SK-N-MC (cell line): ENCODE measurements around the gene SCAMP3.
"Not testable (repeated sequence)": the region's sequence is repeated elsewhere in the genome, so short reads cannot be mapped to it uniquely, and the experiment has no call there.

ENCODE experiments used
- DNase-seq: peaks from one replicate; pipeline ENCODE4 v3.0.0-alpha.2; 2011; ENCODE audit warnings: low read depth, low spot score
- H3K27ac ChIP-seq: fragments of 200-600 bp; sonication (generic); 2 replicates; pipeline ENCODE4 v1.5.1; 2016; ENCODE audit warnings: mixed run types
- H3K36me3 ChIP-seq: fragments of 200-600 bp; sonication (generic); 2 replicates; pipeline ENCODE4 v1.6.1; 2017; ENCODE audit warnings: antibody characterized with exemption, low read length, mixed read lengths; ENCODE audit not compliant: insufficient read depth
- H3K4me3 ChIP-seq: fragments of 200-600 bp; sonication (generic); 2 replicates; pipeline ENCODE4 v1.5.1; 2016
- H3K9ac ChIP-seq: fragments of 200-600 bp; sonication (generic); 2 replicates; pipeline ENCODE4 v1.8.0; 2017; ENCODE audit warnings: mixed run types, mixed read lengths; ENCODE audit not compliant: insufficient read length
- H3K9me3 ChIP-seq: fragments of 200-600 bp; sonication (generic); 2 replicates; pipeline ENCODE4 v1.6.1; 2017; ENCODE audit warnings: low read depth, mild to moderate bottlenecking, antibody characterized with exemption, low read length, moderate library complexity, mixed read lengths
- EZH2 ChIP-seq: fragments of 200-600 bp; sonication (generic); IDR thresholded peaks from one replicate; pipeline ENCODE4 v1.6.1; 2017; ENCODE audit warnings: antibody characterized with exemption
- FOXP2 ChIP-seq: optimal IDR thresholded peaks from 2 replicates; pipeline ENCODE3; 2011; ENCODE audit warnings: mild to moderate bottlenecking, moderate library complexity; ENCODE audit not compliant: insufficient read depth; ENCODE audit errors: extremely low read length, control extremely low read depth
- POLR2AphosphoS5 ChIP-seq: IDR thresholded peaks from 2 replicates; pipeline ENCODE4 v1.6.1; 2012; ENCODE audit warnings: mild to moderate bottlenecking, low read depth, low read length, borderline replicate concordance

The SCAMP3 gene

GRCh38 chr1:155300553-155301329 is 38.6 kb upstream of the SCAMP3 start:
- no peak overlapping the region for H3K4me3 ChIP-seq
- H3K9ac ChIP-seq, result no peak overlapping the region
- no peak for DNase-seq

DNA sequence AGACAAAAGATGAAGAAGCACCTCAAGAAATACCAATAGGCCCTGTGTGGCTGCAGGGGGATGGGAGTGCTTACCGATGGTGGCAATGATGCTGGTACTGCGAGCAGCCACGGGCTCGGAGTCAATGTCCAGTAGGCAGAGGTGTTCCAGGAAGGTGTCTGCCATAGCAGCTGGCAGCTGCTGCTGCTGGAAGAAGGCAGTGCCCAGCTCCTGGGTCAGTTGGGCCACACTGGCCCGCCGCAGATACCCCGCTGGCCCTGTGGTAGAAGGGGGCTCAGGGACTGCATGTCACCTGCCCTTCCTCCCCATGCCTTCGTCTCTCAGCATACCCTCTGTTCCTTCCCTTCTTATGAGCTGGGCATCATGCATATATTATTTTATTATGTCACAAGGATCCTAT is 37.9 kb upstream of the SCAMP3 start:
- no peak for DNase-seq
- H3K9ac ChIP-seq, result no peak overlapping the region
- H3K27ac ChIP-seq, result no peak overlapping the region

More at GRCh38 chr1:155300553-155301329, 38.6 kb upstream of the SCAMP3 start:
- Histone ChIP-seq H3K27ac (no peak overlapping the region), H3K36me3 (no peaks in the 10 kb centered on the region), H3K9me3 (no peaks in the 10 kb centered on the region)
- TF ChIP-seq FOXP2 (no peak), POLR2AphosphoS5 (no peak), EZH2 (no peak)

GRCh38 chr1:155297384-155297783 is 35.2 kb upstream of the SCAMP3 start:
- H3K27ac ChIP-seq, result no peak overlapping the region
- no peak overlapping the region for H3K4me3 ChIP-seq
- no peaks in the 10 kb centered on the region for H3K9me3 ChIP-seq
- H3K36me3 ChIP-seq, result no peaks in the 10 kb centered on the region
- H3K9ac ChIP-seq, result no peak overlapping the region
- TF ChIP-seq EZH2 (no peak), FOXP2 (no peak), POLR2AphosphoS5 (no peak)
- DNase-seq, result no peak

More for the DNA sequence above, 37.9 kb upstream of the SCAMP3 start:
- Histone ChIP-seq H3K4me3 (no peak overlapping the region), H3K36me3 (no peaks in the 10 kb centered on the region), H3K9me3 (no peaks in the 10 kb centered on the region)
- TF ChIP-seq POLR2AphosphoS5, result no peak
- TF ChIP-seq EZH2, result no peak
- no peak for TF ChIP-seq FOXP2

DNA sequence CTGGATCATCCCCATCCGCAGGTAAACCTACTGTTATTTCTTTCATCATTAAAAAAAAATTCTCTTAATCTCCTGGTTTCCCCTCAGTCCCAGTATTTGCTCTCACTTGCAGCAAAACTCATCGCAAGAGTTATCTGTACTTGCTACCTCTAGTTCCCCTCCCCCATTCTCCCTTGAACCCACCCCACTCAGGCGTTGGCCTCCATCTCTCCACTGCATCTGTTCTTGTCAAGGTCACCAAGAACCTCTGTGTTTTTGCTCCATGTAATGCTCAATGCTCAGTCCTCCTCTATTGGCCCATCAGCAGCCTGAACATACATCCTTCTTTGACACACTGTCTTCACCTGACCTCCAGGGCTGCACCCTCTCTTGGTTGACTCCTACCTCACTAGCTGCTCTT is 34.5 kb upstream of the SCAMP3 start:
- H3K27ac ChIP-seq, result no peak overlapping the region

GRCh38 chr1:155295942-155296267 is 33.7 kb upstream of the SCAMP3 start:
- no peak overlapping the region for H3K27ac ChIP-seq
- no peak overlapping the region for H3K9ac ChIP-seq
- H3K4me3 ChIP-seq, result no peak overlapping the region
- no peak for DNase-seq
- no peaks in the 10 kb centered on the region for H3K36me3 ChIP-seq
- no peaks in the 10 kb centered on the region for H3K9me3 ChIP-seq
- no peak for TF ChIP-seq EZH2
- no peak for TF ChIP-seq FOXP2
- no peak for TF ChIP-seq POLR2AphosphoS5

More for the DNA sequence above, 34.5 kb upstream of the SCAMP3 start:
- Histone ChIP-seq H3K9me3 (no peaks in the 10 kb centered on the region), H3K4me3 (no peak overlapping the region), H3K9ac (no peak overlapping the region), H3K36me3 (no peaks in the 10 kb centered on the region)
- no peak for DNase-seq
- TF ChIP-seq EZH2 (no peak), POLR2AphosphoS5 (no peak), FOXP2 (no peak)

- TF ChIP-seq EZH2, result no peak
- no peak for TF ChIP-seq FOXP2
- TF ChIP-seq POLR2AphosphoS5, result no peak
- Histone ChIP-seq H3K27ac (no peak overlapping the region), H3K4me3 (no peak overlapping the region), H3K9me3 (no peaks in the 10 kb centered on the region), H3K36me3 (no peaks in the 10 kb centered on the region), H3K9ac (no peak overlapping the region)
- no peak for DNase-seq
Measured at GRCh38 chr1:155295183-155295941, 33.2 kb upstream of the SCAMP3 start.

- Histone ChIP-seq H3K9ac (no peak overlapping the region), H3K27ac (no peak overlapping the region), H3K4me3 (no peak overlapping the region), H3K36me3 (no peaks in the 10 kb centered on the region), H3K9me3 (no peaks in the 10 kb centered on the region)
- TF ChIP-seq FOXP2, result no peak
- no peak for TF ChIP-seq EZH2
- TF ChIP-seq POLR2AphosphoS5, result no peak
- no peak for DNase-seq
Measured at GRCh38 chr1:155294520-155295182, 32.5 kb upstream of the SCAMP3 start.

DNA sequence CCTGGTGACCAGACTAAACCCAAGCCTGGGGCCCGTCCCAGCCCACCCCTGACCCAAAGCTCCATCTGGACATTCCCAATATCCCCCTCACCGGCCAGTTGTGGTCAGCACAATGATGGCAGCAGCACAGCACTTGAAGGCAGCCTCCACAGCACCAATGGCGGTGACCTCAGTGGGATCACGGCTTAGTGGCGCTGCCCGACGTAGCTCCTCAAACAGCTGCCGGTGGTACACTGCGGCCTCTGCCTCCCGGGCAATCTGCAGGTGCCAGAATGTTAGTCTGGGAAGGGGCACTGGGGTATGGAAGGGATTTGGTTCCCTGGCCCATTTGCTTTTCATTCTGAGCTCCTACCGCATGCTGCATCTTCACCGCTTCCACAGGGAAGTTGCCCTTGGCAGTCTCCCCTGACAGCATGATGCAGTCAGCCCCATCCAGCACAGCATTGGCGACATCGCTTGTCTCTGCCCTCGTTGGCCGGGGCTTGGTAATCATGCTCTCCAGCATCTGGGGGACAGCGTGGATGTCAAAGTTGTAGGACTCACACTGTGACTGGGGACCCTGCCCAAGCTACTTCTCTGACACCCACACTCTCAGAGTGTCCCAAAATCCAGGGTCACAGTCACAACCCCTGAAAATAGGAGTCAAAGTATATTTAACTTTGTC is 31.1 kb upstream of the SCAMP3 start:
- H3K27ac ChIP-seq, result no peak overlapping the region
- H3K9me3 ChIP-seq, result no peaks in the 10 kb centered on the region
- DNase-seq, result no peak
- no peaks in the 10 kb centered on the region for H3K36me3 ChIP-seq
- H3K4me3 ChIP-seq, result no peak overlapping the region
- no peak for TF ChIP-seq EZH2
- TF ChIP-seq POLR2AphosphoS5, result no peak
- no peak for TF ChIP-seq FOXP2
- no peak overlapping the region for H3K9ac ChIP-seq

GRCh38 chr1:155291006-155291405 is 28.8 kb upstream of the SCAMP3 start:
- DNase-seq, H3K27ac ChIP-seq, H3K4me3 ChIP-seq, H3K9ac ChIP-seq, H3K36me3 ChIP-seq, H3K9me3 ChIP-seq: not testable (repeated sequence)
